OCI-LY3 (cell line): ENCODE results near the gene CMSS1.

Experiments used
- EZH2phosphoT487 ChIP-seq: fragments of 200-600 bp; shearing (Covaris generic); IDR thresholded peaks from 2 replicates; pipeline ENCODE4 v1.6.1; 2018; ENCODE audit warnings: antibody characterized with exemption, mixed run types, low read depth
- TF ChIP-seq, protein P1 (sequence below): fragments of 200-600, 300-600 bp; sonication (generic); IDR thresholded peaks from 2 replicates; pipeline ENCODE4 v1.5.1; 2014; ENCODE audit warnings: antibody characterized with exemption, low read length, low read depth

DNA sequence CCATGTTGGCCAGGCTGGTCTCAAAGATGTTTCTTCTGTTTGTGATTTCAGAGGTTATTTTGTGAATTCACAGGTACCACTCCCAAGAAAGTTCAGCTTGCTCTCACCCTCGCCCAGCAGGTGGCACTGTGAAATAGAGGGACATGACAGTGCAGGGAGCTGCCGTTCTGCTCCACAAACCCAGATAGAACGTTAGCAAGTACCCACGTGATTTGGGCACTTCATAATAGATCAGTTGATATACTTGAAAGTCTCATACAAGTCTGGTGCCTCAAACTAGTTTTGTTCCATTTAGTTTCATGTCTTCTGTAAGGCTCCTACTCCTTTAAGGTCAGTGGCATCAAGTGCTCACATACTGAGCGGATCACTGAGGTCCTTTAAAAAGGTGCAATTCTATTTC lies 251.2 kb downstream of the CMSS1 start:
- TF ChIP-seq, protein P1, sequence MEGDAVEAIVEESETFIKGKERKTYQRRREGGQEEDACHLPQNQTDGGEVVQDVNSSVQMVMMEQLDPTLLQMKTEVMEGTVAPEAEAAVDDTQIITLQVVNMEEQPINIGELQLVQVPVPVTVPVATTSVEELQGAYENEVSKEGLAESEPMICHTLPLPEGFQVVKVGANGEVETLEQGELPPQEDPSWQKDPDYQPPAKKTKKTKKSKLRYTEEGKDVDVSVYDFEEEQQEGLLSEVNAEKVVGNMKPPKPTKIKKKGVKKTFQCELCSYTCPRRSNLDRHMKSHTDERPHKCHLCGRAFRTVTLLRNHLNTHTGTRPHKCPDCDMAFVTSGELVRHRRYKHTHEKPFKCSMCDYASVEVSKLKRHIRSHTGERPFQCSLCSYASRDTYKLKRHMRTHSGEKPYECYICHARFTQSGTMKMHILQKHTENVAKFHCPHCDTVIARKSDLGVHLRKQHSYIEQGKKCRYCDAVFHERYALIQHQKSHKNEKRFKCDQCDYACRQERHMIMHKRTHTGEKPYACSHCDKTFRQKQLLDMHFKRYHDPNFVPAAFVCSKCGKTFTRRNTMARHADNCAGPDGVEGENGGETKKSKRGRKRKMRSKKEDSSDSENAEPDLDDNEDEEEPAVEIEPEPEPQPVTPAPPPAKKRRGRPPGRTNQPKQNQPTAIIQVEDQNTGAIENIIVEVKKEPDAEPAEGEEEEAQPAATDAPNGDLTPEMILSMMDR = peak; percentile 86
- no peak for TF ChIP-seq EZH2phosphoT487
